Hematopoietic multipotent progenitor cell treated with erythropoietin and hydrocortisone succinate and interleukin-3 and kit ligand, for 4 days (in vitro differentiated cells): Measurements from ENCODE around the gene UBA1.
A peak's percentile ranks its signal among the peaks of the same experiment; 100 is the strongest.

ENCODE experiments used
- DNase-seq: peaks from one replicate; pipeline ENCODE4 v3.0.0-alpha.2; 2015

The UBA1 gene

DNA sequence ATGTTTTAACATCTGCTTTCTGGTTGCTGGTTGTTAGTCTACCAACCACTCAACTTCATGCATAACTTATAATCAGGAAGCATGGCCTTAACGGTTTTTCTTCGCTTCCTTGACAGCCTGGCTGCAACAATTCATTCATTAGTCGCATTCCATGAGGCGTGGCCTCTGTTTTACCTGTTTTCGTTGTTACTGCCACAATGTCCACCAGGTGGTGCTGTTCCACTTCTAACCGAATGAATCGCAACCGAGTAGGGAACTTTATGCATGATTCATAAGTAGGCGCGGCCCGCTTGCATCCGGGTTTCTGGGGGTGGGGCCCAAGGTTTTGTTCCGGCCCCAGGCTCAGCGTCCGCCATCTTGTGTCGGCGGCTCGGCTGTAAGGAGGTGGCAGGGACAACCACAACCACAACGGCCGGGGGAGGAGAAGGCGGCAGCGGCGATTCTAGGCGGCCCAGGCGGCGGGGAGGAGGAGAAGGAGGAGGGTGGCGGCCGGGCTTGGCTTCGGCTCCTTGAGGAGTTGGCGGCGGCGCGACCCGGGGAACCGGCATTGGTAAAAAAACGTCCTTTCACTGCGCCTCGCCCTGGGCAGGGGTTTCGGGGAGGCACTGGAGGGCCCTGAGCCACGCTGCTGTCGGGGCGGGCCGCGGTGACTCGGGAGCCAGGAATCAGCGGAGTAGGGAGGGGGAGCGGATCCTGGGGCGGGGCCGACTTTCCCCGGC lies at the start of gene UBA1:
TSS of gene UBA1 (plus strand) at position 355 of the 719 bp plus-strand sequence. CDS start 4,974 bp downstream, outside the sequence.
- peak; percentile 97 for DNase-seq

DNA sequence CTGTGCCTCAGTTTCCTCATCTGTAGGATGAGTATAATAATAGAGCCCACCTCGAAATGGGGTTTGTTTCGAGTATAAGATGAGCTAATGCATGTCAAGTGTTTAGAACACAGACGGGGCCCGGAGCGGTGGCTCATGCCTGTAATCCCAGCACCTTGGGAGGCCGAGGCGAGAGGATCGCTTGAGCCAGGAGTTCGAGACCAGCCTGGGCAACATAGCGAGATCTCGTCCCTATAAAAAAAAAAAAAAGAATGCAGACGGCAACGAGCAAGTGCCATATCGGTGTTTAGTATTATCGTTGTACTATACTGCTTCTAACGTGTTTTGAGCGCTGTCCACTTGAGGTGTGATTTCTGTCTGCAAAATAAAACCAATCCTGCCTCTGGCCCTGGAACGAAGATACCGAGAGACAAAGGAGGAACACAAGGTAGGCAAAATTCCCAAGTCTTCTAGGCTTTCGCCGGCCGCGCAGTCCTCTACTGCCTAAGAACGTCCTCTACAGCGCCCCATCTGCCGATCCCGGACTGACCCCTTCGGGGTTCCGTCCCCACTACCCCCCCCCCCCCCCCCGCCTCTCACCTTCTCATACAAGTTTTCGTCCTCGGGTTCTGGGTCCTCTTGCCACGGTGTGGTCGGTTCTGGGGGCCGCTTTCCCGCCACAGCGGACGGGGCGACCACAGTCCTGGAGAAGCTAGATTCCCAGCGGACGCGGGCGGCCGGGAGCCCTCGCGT lies 49.6 kb upstream of the UBA1 start:
- peak; percentile 77 for DNase-seq

DNA sequence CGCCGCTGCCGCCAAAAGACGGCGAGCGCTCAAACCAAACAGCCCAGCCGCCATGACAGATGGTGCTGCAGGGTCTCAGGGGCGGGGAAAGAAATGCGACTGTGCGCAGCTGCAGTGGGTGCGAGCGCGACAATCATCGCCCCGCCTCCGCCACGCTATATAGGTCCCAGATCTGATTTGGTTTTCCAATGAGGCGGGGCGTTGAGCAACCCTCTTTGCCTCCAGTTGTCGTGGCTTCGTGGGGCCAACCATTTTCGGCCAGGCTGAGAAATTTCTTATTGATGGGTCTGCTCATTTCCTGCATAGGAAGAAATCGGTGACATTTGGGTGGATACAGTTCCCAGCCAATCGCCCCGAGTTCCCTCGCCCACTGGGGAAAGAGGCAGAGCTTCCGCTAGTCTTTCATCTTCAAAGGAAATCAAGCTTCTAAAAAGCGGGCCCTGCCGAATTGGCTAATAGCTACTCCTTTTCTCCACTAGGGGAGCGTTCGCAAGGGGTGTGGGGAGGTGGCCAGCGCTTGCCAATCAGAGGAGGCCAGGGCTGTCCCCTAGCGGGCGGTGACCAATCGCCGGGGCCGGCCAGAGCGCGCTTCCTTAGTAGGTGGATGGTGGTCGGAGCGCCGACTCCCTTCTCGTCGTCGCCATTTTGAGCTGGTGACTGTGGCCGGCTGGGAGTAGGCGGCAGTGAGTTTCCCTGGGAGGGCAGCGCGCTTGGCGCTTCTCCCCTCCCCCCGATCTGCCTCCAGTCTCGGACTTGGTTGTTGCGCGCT lies 48.8 kb upstream of the UBA1 start, which contains the start of the genes NDUFB11 and RBM10:
TSS of gene NDUFB11 (minus strand) at position 77 of the 769 bp plus-strand sequence. CDS start at position 54, 23 bp downstream.
TSS of gene RBM10 (plus strand) at position 596 of the 769 bp plus-strand sequence. CDS start 2,261 bp downstream, outside the sequence.
- DNase-seq: peak; percentile 97

DNA sequence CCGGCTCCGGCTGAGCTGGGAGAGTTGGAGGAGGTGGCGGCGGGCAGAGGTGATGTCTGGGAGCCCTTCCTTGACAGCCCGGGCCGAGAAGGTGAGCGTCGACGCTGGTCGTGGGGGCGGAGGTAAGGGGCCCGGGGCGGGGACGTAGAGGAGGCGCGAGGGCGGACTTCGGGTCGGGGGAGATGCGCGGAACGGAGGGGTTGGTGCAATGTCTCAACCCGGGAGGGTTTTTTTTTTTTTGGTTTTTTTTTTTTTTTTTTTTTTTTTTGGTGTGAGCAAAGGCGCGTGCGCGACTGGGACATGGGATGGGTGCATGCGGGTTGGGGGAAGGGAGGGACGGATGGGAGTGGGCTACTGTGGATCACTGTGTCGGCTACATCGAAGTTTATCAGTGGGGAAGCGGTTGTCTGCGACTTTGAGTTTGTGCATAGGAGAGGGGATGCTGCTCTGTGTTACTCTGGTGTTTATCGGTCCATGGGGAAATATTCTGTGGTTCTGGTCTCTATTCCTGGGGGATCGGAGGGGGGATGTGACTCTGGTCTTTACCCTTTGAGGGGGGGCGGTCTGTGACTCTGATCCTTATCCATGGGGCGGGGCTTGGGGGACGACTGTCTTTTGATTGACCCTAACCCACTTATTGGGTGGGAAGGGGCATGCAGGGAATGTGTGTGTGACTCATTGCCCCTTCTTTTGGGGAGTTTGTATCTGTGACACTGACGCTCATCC lies 48.1 kb upstream of the UBA1 start:
- peak; percentile 13 for DNase-seq

DNA sequence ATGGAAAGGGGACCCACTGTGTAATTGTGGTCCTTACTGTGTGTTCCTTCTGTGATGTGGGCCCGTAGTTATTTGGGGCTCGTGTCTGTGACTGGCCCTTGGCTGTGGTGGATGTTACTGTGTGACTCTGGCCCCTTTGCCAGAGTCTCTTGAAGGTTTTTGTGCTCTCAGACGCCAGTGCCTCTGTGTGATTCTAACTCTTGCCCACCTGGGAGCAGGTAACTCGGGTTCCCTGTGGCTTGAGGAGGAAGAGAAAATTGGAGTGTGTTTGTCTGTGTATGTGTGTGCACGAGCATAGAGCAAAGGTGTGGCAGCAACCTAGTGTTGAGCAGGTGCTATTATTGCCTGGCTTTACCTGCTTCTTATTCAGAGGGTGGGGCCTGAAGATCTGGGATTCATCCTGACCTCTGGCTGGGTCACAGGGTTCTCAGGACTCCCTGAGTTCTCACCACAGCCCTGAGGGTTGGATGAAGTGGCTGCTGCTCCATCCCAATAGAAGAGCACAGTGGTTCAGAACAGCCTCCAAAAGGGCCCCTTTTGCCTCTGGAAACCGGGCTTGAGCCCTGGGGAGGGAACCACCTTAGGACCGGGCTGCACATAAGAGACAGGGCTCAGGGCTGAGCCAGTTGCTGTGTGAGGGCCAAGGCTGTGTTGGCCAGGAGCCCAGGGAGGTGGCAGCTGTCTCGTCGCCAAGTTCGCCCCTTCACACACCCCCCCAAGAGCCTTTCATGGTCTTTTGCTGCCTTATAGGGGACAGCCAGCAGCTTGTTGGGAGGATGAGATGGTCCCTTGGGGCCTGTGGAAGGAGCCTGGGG lies 47.3 kb upstream of the UBA1 start:
- DNase-seq: peak; percentile 26

DNA sequence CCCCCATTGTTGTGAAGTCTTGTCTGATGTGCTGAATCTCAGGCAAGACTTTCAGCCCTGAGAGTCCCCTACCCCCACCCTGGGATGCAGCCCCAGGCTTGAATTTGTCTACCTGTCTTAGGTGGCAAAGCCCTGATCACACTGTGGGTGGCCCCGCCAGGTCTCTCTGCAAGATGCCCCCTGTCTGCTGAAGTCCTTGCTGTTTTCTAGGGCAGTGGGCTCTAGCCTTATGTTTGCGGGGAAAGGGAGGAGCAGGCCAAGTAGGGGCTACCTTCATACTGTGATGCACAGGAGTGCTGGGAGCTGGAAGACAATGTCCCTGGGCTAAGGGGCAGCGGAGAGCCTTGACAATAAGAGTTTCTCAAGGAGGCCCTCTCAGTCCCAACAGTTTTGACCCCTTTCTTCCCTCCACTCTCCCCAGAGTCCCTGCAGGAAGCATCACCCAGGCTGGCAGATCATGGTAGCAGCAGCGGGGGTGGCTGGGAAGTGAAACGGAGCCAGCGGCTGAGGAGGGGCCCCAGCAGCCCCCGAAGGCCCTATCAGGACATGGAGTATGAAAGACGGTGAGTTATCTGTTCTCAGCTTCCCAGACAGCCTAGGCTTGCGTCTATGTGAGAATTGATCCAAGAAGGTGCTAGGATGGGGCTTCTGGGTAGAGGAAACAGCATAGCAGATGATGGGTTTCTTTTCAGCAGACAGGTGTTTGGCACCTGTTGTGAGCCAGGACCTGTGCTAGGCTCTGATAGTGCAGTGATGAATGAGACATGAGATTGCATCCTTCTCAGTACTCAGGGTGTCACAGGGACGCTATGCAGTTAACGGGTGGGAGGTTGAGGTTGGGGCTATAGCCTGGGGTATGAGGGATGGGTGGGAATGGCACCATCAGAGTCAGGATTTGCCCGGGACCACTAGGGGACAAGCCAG lies 46.4 kb upstream of the UBA1 start:
- no peak for DNase-seq

DNA sequence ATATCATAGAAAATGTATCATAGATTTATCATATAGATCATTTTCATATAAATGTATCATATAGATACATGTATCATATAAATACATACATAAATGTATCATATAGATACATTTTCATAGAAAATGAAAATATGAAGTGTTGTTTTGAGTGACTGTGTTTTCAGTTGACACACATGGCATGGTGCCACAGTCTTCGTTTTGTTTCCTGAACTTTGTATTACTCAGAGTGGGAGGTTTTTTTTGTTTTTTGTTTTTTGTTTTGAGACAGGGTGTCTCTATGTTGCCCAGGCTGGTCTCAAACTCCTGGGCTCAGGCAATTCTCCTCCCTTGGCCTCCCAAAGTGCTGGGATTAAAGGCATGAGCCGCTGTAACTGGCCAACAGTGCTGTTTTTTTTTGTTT lies 44.7 kb upstream of the UBA1 start:
- no peak for DNase-seq

DNA sequence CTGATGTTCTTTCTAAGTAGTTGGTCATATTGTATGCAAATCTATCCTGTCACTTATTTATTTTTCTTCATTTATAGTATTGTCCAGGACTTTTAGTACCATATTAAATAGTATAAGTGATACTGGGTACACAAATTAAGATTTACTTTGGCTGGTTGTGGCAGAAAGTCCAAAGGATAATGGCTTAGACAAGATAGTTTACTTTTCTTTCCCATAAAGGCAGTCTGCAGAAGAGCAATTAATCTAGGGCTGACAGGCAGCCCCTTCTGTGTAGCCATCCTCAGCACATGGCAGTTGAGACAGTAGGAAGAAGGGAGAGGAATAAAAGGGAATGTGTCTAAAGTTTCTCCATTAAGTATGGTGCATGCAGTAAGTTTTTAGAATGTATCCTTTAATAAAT lies 42.2 kb upstream of the UBA1 start:
- DNase-seq: no peak

DNA sequence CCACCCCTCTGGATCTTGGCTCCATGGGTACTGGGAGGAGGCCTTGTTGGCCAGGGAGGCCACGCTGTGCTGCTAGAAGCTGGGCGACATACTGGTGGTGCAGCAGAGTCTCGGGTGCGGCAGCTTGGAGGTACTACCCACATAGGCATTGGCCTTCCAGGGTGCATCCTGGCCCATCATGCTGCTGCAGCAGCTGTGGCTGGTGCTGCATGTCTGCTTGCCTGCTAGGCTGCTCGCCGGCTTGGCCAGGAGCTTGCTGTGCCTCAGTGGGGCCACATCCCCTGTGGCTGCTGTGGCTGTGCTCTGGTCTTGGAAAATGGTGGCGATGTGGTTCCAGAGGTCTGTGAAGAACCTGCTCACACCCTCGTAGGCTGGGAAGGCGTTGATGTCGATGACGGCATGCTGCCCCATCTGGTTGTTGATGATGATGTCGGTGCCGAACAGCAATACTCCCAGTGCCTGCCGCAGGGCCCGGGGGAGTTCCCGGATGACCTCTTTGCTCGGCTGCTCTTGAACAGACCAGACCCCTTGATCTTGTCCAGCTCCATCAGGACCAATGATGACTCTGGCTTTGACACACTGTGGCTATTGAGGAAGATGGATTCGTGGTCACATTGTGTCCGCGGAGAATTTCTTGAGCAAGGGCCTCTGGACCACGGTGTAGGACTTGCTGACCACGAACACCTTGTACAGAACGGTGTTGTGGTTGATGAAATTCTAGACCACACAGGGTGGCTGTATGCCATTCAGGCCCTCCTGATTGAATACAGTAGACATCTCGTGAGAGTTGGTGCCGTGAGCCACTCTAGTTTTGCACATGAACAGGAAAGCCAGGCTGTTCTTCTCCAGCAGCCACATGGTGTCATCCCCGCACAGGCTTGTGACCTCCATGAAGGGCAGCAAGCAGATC lies 36.8 kb upstream of the UBA1 start:
- peak; percentile 7 for DNase-seq

DNA sequence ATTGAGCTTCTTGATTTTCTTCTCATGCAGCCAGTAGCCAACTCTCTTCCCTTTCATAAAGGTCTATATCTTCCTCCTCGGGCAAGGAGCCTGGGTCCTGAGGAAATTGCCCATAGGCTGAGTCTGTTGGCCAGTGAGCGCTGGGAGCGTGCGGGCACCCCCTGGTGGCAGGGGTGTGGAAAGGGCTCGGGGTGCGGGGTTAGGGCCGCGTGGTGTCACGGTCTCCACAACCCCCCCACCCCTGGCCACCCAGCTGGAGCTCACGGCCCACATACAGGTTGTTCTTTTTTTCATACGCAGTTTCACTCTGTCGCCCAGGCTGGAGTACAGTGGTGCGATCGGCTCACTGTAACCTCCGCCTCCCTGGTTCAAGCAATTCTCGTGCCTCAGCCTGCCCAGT lies 35.5 kb upstream of the UBA1 start:
- peak; percentile 9 for DNase-seq

DNA sequence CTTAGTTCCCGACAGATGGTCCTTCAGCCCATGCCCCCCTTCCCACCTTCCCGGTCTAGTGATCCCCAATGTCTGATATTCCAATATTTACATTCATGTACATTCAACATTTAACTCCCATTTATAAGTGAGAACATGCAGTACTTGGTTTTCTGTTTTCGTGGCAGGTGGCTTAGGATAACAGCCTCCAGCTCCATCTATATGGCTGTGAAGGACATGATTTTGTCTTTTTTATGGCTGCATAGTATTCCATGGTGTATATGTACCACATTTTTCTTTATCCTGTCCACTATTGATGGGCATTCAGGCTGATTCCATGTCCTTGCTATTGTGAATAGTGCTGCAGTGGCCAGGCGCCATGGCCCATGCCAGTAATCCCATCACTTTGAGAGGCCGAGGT lies 34.8 kb upstream of the UBA1 start:
- DNase-seq: no peak

DNA sequence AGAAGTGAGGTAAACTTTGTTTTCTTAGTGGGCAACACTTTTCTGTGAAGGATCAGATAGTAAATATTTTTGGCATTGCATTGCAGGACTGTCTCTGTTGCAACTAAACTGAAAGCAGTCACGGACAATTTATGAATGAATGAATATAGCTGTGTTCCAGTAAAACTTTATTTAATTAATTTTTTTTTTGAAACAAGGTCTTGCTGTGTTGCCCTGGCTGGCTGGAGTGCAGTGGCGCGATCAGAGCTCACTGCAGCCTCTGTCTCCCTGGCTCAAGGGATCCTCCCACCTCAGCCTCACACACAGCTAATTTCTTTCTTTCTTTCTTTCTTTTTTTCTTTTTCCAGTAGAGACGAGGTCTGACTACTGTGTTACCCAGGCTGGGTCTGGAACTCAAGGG lies 32.8 kb upstream of the UBA1 start:
- DNase-seq: no peak

DNA sequence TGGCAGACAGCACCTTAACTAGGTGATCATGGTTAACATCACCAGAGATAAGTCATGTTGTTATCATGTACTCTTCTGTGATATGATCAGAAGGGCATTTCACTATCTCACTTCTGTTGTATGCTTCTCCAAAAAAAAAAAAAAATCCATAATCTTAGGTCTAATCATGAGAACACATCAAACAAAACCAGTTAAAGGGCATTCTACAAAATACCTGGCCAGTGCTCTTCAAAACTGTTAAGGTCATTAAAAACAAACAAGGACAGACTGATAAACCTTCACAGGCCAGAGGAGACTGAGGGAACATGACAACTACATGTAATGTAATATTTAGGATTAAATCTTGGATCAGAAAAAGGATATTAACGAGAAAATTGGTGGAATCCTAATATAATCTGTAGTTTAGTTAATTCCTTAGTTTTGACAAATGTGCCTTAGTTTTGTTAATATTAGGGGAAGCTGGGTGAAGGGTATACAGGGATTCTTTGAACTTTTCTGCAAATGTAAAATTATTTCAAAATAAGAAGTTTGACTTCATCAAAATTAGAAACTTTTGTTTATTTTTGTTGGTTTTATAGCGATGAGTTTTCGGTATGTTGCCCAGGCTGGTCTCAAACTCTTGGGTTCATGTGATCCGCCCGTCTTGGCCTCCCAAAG lies 30.6 kb upstream of the UBA1 start:
- no peak for DNase-seq

DNA sequence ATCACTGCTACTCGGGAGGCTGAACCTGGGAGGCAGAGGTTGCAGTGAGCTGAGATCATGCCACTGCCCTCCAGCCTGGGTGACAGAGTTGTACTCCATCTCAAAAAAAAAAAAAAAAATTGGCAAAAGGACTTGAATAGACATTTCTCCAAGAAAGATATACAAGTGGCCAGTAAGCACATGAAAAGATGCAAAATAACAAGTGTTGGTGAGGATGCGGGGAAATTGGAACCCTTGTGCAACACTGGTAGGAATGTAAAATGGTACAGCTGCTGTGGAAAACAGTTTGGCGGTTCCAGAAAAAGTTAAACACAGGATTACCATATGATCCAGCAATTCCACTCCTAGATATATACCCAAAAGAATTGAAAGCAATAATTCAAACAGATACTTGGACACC lies 29.2 kb upstream of the UBA1 start:
- DNase-seq: no peak

DNA sequence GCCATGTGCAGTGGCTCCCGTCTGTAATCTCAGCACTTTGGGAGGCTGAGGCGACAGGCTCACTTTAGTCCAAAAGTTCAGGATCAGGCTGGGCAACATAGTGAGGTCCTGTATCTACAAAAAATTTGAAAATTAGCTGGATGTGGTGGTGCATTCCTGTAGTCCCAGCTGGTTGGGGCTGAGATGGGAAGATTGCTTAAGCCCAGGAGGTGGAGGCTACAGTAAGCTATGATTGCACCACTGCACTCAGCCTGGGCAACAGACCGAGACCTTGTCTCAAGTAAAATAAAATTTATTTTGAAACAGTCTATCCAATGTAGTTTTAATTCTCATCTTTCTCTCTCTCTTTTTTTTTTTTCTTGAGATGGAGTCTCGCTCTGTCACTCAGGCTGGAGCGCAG lies 27.5 kb upstream of the UBA1 start:
- DNase-seq: no peak

DNA sequence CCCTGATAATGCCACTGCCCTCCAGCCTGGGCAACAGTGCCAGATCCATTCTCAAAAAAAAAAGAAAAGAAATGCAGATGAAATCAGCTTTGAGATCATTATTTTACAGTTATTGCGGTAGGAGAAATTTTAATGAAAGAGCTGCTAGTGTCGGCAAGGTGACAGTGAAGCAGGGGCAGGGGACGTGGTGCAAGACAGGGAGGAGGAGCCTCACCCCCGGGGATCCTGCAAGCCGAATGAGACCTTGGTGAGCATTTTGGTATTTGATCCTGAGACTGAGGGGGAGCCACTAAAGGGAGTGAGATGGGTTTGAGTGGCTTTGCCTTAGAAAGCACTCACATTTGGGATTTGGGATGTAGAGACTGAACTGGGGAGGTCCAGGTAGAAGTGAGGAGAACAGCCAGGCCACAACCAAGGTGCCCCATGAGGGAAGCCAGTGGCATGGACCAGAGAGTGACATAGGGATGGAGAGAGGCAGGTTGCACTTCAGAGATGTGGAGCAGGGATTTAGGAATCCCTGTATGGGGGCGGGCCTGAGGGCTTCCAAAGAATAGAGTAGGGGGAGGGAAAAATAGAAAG lies 25.0 kb upstream of the UBA1 start:
- DNase-seq: no peak

DNA sequence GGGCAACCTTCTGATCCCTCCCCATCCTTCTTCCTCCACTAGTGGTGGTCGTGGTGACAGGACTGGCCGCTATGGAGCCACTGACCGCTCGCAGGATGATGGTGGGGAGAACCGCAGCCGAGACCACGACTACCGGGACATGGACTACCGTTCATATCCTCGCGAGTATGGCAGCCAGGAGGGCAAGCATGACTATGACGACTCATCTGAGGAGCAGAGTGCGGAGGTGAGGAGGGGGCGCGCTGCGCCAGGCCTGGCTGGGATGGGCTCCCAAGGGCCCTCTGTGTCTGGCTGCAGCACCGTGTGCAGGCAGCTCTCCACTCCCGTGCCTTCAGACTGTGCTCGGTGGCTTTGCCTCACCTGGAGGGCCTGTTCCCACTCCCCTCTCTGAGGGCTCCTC lies 24.4 kb upstream of the UBA1 start:
- no peak for DNase-seq

DNA sequence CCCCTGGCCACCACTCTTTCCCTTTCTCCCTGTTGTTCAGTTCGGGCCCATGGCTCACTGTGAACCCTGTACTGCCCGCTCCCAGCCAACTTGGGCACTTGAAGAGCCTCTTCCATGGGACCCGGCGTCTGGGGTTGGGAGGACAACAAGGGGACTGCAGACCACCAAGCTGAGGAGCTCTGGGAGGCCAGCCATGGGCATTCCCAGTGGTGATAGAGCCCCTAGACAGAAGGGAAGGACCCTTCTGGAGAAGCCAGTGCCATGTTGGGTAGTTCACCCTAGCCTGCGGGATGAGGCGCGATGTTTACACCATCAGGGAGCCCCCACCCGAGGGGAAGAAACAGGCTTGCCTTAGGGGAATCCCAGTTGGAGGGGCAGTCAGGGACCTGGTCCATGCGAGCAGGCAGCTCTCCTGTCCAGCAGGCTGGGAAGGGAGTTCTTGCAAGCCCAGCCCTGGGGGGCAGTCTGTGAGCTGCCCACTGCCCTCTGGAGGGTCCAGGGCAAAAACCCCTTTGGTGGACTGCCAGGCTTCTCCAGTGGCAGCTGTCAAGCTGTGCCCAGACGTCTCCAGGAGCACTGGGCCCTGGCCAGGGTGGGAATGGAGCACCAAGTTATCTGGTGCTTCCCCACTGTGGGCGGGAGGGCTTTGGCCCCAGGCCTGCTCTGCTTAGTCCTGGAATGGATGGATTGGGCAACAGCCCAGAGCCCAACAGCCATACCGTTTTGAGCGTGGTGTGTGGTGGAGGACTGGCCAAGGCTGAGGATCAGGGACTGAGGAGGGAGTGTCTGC lies 23.7 kb upstream of the UBA1 start:
- no peak for DNase-seq
